HG02852 (cell line): ENCODE data around the gene STRIP1.
A peak's percentile ranks its signal among the peaks of the same experiment; 100 is the strongest.
"Not testable (repeated sequence)": the region's sequence is repeated elsewhere in the genome, so short reads cannot be mapped to it uniquely, and the experiment has no call there.

Source experiments
- ATAC-seq: cut with Tn5 transposase; IDR thresholded peaks from one replicate; pipeline ENCODE4 v1.9.1; 2021; ENCODE audit warnings: mild to moderate bottlenecking, moderate library complexity; ENCODE audit not compliant: unreplicated experiment

Gene STRIP1

GRCh38 chr1:110067893-110068645, 33.6 kb downstream of the STRIP1 start:
- ATAC-seq, result no peak

DNA sequence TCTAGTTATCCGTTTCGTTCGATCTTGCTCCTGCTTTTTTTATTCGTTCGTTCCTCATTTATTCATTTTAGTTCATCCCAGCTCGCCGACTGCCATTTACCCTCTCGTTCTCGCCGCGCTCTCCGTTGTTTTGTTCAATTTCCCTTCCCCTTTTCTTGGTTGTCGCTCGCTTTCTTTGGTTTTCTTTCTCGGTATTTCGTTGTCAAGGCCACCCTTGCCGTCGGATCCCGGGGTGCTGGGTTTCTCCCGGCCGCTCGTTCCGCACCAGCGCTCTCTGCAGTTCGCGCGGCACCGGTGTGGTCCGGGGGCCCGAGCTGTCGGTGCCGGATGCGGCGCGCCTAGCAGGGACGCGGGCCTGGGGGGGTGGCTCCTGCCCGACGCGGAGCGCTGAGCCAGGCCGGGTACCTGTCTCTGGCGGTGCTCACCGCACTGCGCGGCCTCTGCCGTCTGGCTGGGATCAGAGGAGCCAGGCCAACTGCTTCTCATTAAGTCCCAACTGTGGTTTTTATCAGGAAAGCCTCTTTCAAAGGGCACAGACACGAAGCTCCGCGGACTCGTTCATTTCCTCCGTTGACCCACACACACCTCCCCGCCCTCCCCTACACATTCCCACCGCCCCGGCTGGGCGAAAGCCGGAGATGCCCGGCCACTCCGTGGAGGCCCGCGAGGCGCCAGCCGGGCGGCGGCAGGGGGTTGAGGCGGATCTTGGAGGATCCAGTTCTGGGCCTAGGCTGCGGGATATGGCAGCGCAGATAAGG, 34.4 kb downstream of the STRIP1 start:
- ATAC-seq, result no peak

DNA sequence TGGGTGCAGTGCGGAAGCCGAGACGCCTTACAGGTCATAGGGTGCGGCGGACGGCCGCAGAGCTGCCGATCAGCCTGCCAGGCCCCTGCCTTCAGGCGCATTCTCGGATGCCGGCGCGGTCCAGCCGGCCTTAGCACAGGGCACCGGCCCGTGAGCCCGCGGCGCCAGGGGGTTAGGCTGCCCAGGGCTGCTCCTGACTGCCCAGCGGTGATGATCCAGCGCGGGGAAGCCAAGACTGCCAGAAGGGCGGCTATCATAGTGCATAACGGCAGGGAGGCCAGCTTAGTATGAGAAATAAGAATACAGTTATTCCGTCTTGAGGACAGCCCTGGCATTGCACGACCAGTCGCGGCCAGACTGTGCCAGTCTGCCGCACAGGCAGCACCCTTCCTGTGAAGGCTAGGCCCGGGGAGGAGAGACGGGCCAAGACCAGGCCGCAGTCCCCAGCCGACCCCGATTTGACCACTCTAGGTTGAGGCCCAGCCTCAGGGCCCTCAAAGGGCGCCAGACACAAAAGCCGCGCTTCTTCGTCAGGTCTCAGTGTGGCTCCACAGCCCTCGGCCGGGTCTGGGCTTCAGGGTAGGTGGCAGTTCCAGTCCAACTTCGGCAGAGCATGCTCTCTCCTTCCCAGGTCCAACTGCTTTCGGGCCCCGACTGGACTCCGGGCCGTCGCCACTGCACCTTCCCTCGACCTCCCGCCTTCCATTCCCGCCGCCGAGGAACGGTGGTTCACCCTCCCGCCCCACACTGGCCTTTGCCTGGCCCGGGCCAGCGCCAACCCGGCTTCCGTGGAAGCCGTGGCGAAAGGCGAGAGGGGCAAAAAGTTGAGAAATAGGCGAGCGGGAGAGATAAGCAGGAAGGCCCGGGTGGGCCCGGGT, 35.2 kb downstream of the STRIP1 start:
- no peak for ATAC-seq

- ATAC-seq, result no peak
Measured at GRCh38 chr1:110070282-110070669, 35.9 kb downstream of the STRIP1 start.

GRCh38 chr1:110070671-110071242, 36.3 kb downstream of the STRIP1 start, which contains the start of gene ALX3:
Gene ALX3 (minus strand): TSS chr1:110070672. CDS start chr1:110070612, 60 bp downstream.
- no peak for ATAC-seq

DNA sequence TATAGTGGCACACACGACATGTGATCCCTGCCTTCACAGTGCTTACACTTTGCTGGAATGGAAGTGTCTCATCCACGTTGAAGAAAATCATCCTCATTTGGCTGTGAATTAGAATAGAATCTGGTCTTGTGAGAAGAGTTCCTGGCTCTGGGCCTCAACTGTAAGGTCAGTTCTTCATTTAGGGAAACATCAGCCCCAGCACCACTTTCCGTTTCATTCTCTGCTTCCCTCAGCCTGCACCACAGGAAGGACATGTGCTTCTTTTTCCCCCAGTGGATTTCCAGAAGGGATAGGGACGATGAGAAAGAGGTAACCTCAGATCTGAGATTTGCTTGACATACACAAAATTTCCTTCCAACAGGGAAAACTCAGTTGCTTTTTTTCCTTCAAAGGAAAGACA, 39.7 kb downstream of the STRIP1 start:
- ATAC-seq, result no peak

- ATAC-seq, result no peak
Measured at GRCh38 chr1:110076789-110077500, 42.5 kb downstream of the STRIP1 start.

- not testable (repeated sequence) for ATAC-seq
Measured at GRCh38 chr1:110079995-110080394, 45.6 kb downstream of the STRIP1 start.

GRCh38 chr1:110081061-110081460, 46.6 kb downstream of the STRIP1 start:
- no peak for ATAC-seq

DNA sequence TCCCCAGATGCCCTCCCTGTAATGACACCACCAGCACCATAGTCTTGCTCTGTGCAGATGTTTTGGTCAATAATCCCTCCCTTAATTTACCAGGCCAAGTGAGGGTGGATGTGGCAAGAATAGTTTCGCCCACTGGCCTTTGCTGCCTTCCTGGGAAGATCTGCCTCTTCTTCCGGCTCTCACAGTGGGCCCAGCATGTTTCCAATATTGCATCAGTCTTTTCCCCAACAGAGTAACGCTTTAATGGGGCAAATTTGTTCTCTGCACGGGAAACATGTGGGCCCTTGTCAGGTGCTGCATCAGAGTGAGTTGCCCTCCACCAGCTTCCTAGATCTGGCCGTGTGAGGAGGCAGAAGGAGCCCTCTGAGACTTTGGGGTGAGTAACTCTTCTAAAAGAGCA, 48.1 kb downstream of the STRIP1 start:
- no peak for ATAC-seq

DNA sequence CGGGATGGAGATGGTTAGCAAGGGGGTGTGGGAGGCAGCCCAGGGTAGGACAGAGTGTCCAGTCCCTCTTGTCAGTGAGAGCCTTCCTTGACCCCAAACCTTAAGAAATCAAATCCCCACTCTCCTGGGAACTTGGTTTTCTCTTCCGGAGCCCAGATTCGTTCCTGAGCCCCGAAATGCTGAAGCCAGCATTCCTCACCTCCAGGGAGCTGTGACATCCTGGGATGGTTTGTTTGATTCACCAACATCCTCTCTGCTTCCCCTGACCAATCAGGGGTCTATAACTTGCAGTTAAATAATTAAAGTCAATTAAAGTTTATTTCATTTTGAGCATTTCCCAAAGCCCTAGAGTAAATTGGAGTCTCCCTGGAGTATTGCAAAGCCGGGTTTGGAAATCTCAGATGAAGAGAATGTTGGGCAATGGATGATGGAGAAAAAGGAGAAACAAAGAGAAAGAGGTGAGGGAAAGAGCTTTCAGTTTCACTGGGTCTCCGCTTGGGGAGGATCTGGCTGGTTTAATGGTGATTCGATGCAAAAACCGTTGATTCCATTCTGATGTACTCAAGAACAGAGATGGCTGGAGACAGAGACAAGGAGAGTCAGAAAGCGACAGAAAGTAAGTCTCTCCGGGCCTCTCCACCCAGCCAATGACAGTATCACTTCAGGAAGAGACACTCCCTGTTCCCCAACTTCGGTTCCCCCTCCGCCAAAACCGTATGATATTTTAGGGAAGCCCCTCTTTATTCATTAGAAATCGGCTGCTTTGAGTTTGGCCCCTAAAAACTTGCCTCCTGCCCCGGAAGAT, 48.8 kb downstream of the STRIP1 start:
- no peak for ATAC-seq

- peak; percentile 3 for ATAC-seq
Measured at GRCh38 chr1:110083866-110084226, 49.4 kb downstream of the STRIP1 start.

DNA sequence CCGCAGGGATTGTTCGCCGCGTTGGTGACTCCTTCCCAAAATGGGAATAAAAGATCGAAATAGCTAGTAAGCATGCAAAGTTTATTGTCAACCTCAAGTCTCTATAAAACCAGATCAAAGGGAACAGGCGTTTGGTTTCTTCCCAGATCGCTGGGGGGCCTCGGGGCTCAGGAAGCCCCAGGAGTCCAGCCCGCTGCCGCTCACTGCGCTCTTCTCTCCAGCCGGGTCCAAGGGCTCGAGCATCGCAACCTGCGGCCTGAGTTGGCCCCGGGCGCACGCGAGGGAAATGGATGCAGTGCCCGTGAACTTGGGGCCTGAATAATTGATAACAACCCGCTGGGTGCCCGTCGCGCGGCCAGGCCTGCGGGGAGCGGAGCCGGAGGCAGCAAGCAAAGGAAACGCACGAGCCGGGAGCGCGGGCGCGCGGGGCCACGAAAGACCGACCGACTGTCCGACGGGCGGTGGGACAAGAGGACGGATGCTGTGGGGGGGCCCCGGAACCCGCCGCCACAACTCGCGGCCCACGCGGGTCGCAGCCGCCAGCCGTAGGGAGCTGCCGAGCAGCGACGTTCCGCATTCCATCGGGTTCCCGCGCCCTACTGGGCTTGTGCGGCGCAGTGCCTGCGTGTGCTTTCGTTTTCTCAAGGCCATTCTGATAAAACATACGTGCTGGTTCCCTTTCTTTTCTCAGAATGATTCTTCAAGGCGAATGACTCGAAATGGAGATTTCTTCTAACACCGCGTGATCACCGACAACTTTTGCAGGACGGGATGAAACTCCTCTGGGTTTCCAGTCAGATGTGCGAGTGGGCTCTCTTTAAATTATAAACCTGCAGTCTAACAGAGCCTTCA, 50.0 kb downstream of the STRIP1 start:
- peak; percentile 41 for ATAC-seq

GRCh38 chr1:110085671-110086070, 51.2 kb downstream of the STRIP1 start:
- no peak for ATAC-seq

GRCh38 chr1:110086961-110087360, 52.5 kb downstream of the STRIP1 start:
- no peak for ATAC-seq

DNA sequence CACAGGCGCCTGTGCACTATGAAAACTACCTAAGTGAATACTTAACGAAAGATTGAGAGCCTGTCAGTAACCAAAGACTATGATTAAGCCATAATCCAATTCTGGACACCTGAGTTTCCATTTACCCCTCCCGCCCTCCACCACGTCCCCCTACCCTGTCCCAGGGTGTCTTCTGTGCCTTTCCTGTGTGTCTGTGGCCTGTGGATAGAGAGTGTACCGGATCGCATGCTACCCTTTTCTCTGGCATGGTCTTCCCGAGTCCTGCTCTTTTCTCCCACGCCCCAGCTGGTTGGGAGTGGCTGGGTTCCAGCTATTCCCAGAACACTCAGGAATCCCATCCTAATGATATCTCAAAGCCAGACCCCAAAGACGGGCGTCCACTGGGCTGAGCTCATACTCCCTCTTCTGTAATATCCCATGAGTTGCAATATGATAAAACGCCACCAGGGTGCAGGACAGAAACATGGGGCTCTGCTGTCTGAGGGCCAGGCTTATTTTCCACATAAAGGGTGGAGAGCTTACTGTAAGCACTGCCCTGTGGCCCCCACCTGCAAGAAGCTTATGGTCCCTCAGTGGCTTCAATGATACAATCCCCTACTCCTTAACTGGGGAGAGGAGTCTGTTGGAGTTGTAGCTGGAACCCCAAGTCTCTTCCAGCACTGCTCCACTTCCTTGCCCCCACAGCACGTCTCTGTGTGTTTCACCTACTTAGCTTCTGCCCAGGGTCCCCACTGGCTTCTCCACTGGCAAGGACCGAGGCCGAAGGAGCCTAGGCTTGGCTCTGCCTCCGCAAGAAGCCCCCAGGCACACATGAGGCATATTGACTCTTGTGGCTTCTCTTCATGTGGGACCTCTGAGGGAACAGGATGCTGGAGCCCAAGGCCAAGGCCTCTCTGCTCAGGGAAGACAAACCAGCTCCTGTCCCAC, 53.7 kb downstream of the STRIP1 start:
- ATAC-seq, result peak; percentile 54

DNA sequence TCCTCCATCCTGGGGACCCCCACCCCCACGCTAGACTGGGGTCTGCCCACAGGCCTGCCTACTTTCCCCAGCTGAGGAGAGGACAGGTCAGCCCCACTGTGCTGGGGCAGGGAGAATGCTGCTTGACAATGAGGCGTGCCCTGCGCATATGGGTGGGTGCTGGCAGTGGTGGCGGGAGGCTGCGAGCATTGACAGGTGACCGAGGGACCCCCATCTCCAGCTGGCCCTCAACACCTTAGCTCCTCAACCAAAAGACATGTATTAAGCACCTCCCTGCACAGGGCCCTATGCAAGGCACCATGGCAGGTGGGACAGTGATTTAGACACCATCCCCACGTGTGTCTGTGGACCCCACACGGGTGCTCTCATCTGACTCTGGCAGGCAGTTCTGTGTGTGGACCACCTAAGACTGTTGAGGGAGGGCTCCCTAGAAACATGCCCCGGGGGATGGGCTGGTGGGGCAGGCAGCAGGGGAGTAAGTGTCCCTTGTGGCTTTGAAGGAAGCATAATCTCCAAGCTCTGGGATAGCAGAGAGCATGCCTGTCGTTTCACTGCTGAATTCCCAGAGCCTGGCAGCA, 54.4 kb downstream of the STRIP1 start:
- ATAC-seq, result no peak
